COR-L47 (cell line): ENCODE data around the gene CTIF.

Source experiments
- DNase-seq: peaks from one replicate; lab custom pipeline; 2025; lab: John Stamatoyannopoulos, UW

CTIF gene

DNA sequence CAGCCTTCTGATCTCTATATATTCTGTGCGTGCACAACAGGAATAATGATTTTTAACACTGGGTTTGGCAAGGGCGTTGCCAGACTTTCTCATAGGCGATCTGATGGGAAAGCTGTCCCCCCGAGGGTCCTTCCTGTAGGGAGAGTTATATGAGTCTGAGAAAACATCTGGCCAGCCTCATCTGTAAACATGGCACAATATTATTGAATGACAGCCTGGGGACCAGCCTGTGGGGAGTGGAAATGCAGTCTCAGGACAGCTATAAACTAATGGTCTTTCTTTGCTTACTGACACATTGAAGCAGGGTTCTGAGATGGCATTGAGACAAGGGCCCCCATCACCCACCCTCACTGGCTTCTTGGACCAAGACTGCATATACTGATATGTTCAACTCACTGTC, 62.5 kb downstream of the CTIF start:
- DNase-seq = no peak

- DNase-seq = no peak
These were observed 64.0 kb downstream of the CTIF start for GRCh38 chr18:48602759-48603390.

GRCh38 chr18:48605408-48605845, 66.6 kb downstream of the CTIF start:
- DNase-seq = peak; percentile 81

DNA sequence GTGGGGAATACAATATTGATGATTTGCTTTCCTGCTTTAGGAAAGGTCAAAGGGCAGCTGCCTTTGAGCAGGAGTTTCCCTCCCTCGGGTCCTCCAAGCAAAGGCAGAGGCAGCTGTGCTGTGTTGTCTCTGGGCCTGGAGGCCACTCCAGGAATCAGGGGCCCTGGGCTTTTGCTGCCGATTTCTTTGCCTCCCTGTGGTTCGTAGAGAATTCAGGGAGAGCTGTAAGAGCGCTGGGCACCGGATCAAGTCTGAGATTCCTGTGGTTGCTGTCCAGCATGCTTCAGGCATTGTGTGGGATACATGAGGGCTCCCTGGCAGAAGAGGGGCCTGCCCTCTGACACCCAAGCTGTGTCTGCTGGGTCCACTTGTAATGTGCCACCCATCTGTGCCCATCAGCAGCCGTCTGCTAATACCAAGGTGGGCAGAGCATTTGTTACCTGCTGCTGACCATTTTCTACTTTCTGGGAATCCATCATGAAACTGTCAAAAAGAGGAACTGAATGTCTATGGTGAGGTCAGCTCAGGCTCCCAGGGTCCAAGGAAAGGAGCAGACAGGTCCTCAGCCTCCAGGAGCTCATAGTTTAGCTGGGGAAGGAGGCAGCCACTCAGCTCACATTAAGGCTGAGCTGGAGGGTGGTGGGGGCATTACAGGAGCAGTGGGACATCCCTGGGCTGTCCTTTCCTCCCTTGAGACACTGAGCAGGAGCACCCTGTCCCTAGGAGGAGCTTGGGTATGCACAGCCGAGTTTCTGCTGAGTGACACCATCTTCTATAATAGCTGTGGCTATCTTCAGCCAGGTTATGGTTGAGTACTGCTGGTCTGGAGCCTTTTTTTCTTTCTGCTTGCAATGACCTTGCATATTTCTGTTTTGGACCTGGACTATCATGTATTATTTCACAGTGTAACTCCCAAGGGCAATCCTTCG, 68.5 kb downstream of the CTIF start:
- no peak for DNase-seq

- DNase-seq = no peak
These were observed 69.8 kb downstream of the CTIF start for GRCh38 chr18:48608581-48608980.

GRCh38 chr18:48609114-48609513, 70.3 kb downstream of the CTIF start:
- DNase-seq = no peak

DNA sequence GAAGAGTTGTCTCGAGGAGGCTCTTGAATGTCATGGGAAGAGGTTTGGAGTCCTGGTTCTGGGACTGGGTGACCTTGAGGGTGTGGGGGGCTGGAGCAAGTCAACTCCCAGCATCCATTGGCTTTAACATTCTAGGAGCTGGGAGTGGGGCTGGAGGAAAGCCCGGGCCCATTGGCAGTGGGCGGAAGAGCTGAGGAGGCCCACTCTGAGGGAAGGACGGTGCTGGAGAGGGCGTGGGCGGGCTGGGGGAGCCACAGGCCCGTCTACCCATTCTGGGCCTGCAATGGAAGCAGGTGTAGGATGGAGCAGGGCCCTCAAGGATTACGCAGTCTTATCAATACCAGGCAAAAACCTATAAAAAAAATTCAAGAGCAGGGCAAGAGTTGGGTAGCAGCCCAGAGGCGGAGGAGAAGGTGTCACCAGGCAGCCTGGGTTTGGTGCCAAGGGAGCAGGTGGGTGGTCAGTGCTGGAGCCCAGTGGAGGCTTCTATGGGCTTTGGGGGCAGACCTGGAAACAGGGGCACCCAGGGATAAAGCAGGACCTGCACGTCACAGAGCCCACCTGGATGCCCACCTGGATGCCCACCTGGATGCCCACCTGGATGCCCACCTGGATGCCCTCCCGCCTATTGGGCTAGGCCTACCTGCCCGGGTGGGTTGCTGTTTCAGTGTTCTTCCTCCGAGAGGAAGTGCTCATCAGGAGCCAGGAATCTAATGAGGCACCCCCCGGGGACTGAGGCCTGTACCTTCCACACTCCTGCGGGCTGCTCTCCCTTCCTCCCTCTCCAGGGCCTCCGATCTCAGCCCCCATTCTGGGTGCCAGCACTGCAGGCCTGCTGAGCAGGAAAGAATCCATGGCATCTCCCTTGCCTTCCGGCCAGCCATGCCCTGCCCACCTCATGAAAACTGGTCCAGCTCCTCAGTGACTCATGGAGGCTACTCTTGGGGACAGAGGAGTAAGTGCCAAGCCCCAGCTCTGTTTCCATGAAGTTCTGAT, 71.3 kb downstream of the CTIF start:
- DNase-seq = peak; percentile 3

- no peak for DNase-seq
These were observed 72.4 kb downstream of the CTIF start for GRCh38 chr18:48611203-48611602.

- DNase-seq = no peak
These were observed 73.1 kb downstream of the CTIF start for GRCh38 chr18:48611785-48612480.

DNA sequence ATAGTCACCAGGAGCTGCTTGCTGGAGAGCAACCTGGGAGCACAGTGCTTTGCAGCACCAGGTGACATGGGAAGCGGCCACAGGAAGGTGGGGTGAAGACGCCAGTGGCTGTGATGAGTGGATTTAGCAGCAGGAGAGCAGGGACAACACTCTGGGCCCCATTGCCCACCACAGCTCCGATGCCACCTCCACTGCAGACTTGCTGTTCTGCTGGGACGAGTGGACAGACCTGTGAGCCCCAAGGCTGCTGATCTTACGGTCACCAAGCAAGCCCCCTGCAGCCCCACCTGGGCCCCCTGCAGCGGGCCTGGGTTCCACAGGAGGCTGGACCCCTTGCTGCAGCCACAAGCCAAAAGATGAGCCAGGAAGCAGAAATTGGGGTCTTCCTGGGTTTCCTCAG, 73.7 kb downstream of the CTIF start:
- no peak for DNase-seq

- DNase-seq = no peak
These were observed 74.1 kb downstream of the CTIF start for GRCh38 chr18:48612917-48613316.

DNA sequence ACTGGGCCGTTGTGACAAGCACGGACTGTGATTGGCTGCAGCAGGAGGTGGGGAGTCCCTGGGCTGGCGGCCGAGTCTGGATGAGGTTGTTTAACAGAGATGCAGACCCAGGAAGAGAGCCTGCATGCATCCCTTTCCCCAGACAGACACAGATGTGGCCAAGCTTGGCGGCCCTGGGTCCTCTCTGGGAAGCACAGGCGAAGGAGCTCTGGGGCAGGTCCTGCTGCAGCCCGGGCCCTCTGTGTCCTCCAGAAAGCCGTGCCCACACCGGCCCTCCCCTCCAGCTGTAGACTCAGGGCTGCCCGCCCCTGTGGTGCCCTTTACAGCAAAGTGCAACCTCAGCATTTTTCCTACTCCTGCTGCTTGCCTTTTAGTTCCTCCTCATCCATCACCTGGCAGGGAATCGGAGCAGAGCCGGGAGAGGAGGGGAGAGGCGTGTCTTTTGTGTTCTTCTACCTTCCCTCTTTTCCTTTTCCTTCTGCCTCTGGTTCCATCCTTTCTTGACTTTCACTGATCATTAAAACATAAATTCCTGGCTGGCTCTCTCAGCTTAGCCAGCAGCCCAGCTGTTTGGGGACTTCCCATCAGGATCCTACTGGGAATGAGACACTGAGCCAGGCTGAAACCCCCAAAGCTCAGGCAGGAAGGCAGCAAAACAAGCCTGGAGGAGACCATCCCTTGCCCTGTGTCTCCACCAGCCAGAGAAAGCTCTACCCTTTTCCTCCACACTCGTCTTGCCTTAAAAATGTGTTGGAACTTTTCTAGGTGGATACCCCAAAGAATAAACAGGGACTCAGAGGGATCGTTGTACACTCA, 75.0 kb downstream of the CTIF start:
- no peak for DNase-seq

GRCh38 chr18:48615566-48616401, 77.0 kb downstream of the CTIF start:
- no peak for DNase-seq

DNA sequence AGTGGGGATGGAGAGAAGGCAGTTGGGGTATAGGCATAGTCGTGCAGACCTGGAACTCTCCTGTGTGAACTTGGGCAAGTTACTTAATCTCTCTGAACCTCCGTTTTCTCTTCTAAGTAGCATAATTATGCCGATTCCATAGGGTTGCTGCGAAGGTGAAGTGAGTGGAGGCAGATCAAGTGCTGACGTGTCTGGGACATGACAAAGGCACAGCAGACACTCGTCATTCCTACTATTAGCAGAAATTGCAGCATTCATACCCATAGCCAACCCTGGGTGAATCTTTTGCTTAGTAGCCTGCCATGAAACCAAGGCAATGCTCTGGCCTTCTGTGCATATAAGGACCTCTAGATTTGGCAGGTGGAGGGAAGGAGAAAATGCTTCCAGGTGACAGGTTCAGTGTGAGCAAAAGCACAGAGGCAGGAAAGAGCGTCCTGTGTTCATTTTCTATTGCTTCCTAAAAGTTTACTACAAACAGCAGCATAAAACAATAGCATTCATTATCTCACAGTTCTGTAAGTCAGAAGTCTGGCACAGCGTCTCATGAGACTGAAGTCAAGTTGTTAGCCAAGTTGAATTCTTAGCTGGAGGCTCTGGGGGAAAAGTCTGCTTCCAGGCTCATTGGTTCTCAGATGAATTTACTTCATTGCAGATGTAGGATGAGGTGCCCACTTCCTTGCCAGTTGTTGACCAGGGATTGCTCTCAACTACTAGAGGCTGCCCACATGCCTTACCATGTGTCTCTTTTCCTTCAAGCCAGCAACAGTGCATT, 77.8 kb downstream of the CTIF start:
- DNase-seq = no peak

GRCh38 chr18:48617844-48618497, 79.1 kb downstream of the CTIF start:
- no peak for DNase-seq

DNA sequence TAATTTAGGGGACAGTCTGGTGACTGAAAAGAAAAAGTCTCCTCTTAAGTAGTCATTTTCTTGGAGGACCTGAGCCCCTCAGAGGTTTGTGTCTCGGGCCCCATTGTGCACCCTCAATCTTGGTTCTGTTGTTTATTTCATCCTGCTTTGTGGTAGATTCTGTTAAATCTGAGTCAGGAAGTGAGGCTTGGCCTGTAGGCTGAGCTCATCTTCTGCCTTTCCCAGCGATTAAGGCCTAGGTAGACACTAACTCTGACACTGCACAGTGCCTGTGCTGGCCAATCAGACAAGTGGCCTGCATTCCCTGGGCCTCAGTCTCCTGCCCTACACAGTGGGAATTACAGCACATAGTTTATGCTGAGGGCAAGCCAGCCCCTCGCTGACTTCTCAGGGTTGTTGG, 80.2 kb downstream of the CTIF start:
- no peak for DNase-seq

DNA sequence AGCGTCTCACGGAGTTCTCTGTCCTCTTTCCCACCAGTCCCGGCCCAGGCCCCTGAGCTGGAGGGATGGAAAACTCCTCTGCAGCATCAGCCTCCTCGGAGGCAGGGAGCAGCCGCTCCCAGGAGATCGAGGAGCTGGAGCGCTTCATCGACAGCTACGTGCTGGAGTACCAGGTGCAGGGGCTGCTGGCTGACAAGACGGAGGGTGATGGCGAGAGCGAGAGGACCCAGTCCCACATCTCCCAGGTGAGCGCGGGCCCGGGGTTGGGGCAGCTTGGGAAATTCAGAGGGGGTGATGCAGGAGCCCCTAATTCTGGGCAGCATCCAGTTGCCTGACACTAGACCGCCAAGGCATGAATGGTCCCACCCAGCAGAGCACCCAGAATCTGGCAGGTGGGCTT, 80.7 kb downstream of the CTIF start:
- DNase-seq = no peak

DNA sequence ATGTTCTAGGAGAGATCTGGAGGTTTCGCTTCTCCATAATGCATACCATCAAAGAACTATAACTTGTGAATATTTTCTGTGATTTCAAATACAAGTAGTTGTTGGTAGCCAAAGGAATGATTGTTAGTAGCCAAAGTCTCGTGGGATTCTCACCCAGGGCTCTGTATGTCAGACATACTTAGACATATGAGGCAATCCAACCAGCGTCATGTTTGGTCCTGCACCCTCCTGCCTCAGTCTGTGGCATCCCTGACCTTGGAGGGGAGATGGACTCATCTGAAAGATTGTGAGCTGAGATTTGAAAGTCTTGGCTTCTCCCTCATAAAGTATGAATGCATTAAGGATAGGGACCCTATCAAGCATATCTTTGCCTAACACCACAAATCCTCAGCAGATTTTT, 81.2 kb downstream of the CTIF start:
- no peak for DNase-seq
